GM23338 (cell line): ENCODE results near the gene WSB2. TPM values are rescaled to one million over a fixed set of nuclear protein-coding genes. Genes with fewer than 3 reads are reported as not detected.

Experiments
- ATAC-seq: fragments of 200-7000 bp; cut with Tn5 transposase; 3 replicates; pipeline ENCODE4 v1.9.1; 2020
- DNase-seq: peaks from one replicate; pipeline ENCODE4 v3.0.0-alpha.2; 2015; ENCODE audit warnings: low spot score
- H2AFZ ChIP-seq: fragments of 200-600 bp; sonication (generic); 2 replicates; pipeline ENCODE4 v1.8.0; 2016; ENCODE audit warnings: antibody characterized with exemption, mild to moderate bottlenecking, moderate library complexity
- H3F3A ChIP-seq: fragments of 200-600 bp; sonication (generic); replicated peaks from 2 replicates; pipeline ENCODE4 v1.8.0; 2017; ENCODE audit warnings: antibody characterized with exemption, mixed run types, low read depth
- H3K27ac ChIP-seq: fragments of 200-600 bp; sonication (generic); 2 replicates; pipeline ENCODE4 v1.6.1; 2016; ENCODE audit warnings: low read depth
- H3K27me3 ChIP-seq: fragments of 200-600 bp; sonication (generic); 2 replicates; pipeline ENCODE4 v1.8.0; 2016; ENCODE audit warnings: mild to moderate bottlenecking, mixed run types, moderate library complexity; ENCODE audit not compliant: insufficient read depth
- H3K36me3 ChIP-seq: fragments of 200-600 bp; sonication (generic); 2 replicates; pipeline ENCODE4 v1.8.0; 2016; ENCODE audit warnings: mild to moderate bottlenecking; ENCODE audit not compliant: insufficient read depth
- H3K4me1 ChIP-seq: fragments of 200-600 bp; sonication (generic); 2 replicates; pipeline ENCODE4 v1.8.0; 2016; ENCODE audit warnings: mild to moderate bottlenecking, moderate library complexity; ENCODE audit not compliant: insufficient read depth
- H3K4me2 ChIP-seq: fragments of 200-600 bp; sonication (generic); 2 replicates; pipeline ENCODE4 v1.7.1; 2017; ENCODE audit warnings: mixed run types
- H3K4me3 ChIP-seq: fragments of 200-600 bp; sonication (generic); 2 replicates; pipeline ENCODE4 v1.6.1; 2016; ENCODE audit warnings: mixed run types
- H3K79me2 ChIP-seq: fragments of 200-600 bp; sonication (generic); replicated peaks from 2 replicates; pipeline ENCODE4 v1.8.0; 2017; ENCODE audit warnings: mild to moderate bottlenecking; ENCODE audit not compliant: insufficient read depth
- H3K9me2 ChIP-seq: fragments of 200-600 bp; sonication (generic); 2 replicates; pipeline ENCODE4 v1.8.0; 2017; ENCODE audit not compliant: insufficient read depth
- H4K20me1 ChIP-seq: fragments of 200-600 bp; sonication (generic); replicated peaks from 2 replicates; pipeline ENCODE4 v1.8.0; 2017; ENCODE audit warnings: mild to moderate bottlenecking; ENCODE audit not compliant: insufficient read depth
- H3K27ac Mint-ChIP-seq: 2 replicates; pipeline ENCODE4 v1.8.0; 2020; ENCODE audit warnings: inconsistent platforms, mild to moderate bottlenecking, moderate library complexity, mixed read lengths
- H3K27me3 Mint-ChIP-seq: 3 replicates; pipeline ENCODE4 v1.8.0; 2022; ENCODE audit warnings: low read depth, mild to moderate bottlenecking, moderate library complexity, mixed read lengths, inconsistent platforms; ENCODE audit not compliant: insufficient read depth, poor library complexity
- H3K36me3 Mint-ChIP-seq: 3 replicates; pipeline ENCODE4 v1.8.0; 2021; ENCODE audit warnings: low read depth, mild to moderate bottlenecking, inconsistent platforms, moderate library complexity, mixed read lengths
- H3K4me1 Mint-ChIP-seq: 3 replicates; pipeline ENCODE4 v1.8.0; 2020; ENCODE audit warnings: mild to moderate bottlenecking, inconsistent platforms, mixed read lengths
- H3K4me3 Mint-ChIP-seq: 3 replicates; pipeline ENCODE4 v1.8.0; 2021; ENCODE audit warnings: moderate library complexity, mild to moderate bottlenecking, inconsistent platforms, mixed read lengths
- H3K9me3 Mint-ChIP-seq: 3 replicates; pipeline ENCODE4 v1.8.0; 2020; ENCODE audit warnings: moderate library complexity, mild to moderate bottlenecking, inconsistent platforms, mixed read lengths
- ETS1 ChIP-seq: IDR thresholded peaks from 2 replicates; pipeline ENCODE4 v1.6.1; 2016; ENCODE audit warnings: antibody characterized with exemption
- EZH2phosphoT487 ChIP-seq: fragments of 200-600 bp; sonication (generic); IDR thresholded peaks from one replicate; pipeline ENCODE4 v1.8.1; 2018; ENCODE audit warnings: antibody characterized with exemption; ENCODE audit not compliant: unreplicated experiment
- JUNB ChIP-seq: IDR thresholded peaks from one replicate; pipeline ENCODE4 v1.6.1; 2016; ENCODE audit warnings: antibody characterized with exemption; ENCODE audit not compliant: unreplicated experiment
- NANOG ChIP-seq: IDR thresholded peaks from 2 replicates; pipeline ENCODE4 v1.6.1; 2016; ENCODE audit warnings: antibody characterized with exemption, borderline replicate concordance
- REST ChIP-seq: IDR thresholded peaks from one replicate; pipeline ENCODE4 v1.6.1; 2018; ENCODE audit warnings: antibody characterized with exemption; ENCODE audit not compliant: unreplicated experiment
- polyA plus RNA-seq: library from polyadenylated mRNA; unstranded; fragments of >200 nt; fragmentation: Nextera tagmentation; extraction: Ambion mirVana; gene quantifications from 2 replicates; pipeline ENCODE4 v1.2.1, GENCODE V29; 2016
- small RNA-seq: library from RNA; depleted of rRNA; stranded (forward); fragments of <200 nt; gene quantifications from one replicate; pipeline ENCODE3, GENCODE V24; 2014; ENCODE audit warnings: low replicate concordance
- total RNA-seq: library from RNA; depleted of rRNA; stranded (reverse); fragments of >200 nt; shearing (Covaris generic); gene quantifications from 2 replicates; pipeline ENCODE4 v1.2.3, GENCODE V29; 2014; rRNA removed

The WSB2 gene
- total and polyA plus RNA-seq, 2 experiments from 2014 or later: 36.6 to 60.8 TPM

- H3F3A ChIP-seq: no peaks in the 10 kb centered on the region
- Mint-ChIP-seq H3K27ac (no peak overlapping the region), H3K4me3 (no peak overlapping the region), H3K27me3 (no peaks in the 10 kb centered on the region), H3K9me3 (no peaks in the 10 kb centered on the region), H3K4me1 (peaks cover 4% of the 10 kb centered on the region; the same call in 2 of the 3 replicates), H3K36me3 (no peaks in the 10 kb centered on the region)
- no peak overlapping the region for H3K4me2 ChIP-seq
- H3K9me2 ChIP-seq: 0 out of 2 replicates have a peak, but pooled peaks cover 4% of the 10 kb centered on the region
- no peaks in the 10 kb centered on the region for H3K27me3 ChIP-seq
- ATAC-seq (no peak), DNase-seq (no peak)
- no peaks in the 10 kb centered on the region for H4K20me1 ChIP-seq
- no peaks in the 10 kb centered on the region for H3K4me1 ChIP-seq
- no peak overlapping the region for H3K27ac ChIP-seq
- no peaks in the 10 kb centered on the region for H3K79me2 ChIP-seq
- no peak overlapping the region; the same call in 1 of the 2 replicates for H2AFZ ChIP-seq
- H3K4me3 ChIP-seq: no peak overlapping the region
- no peaks in the 10 kb centered on the region for H3K36me3 ChIP-seq
- no peak for TF ChIP-seq NANOG
- no peak for TF ChIP-seq JUNB
- no peak for TF ChIP-seq ETS1
- TF ChIP-seq REST: no peak
- TF ChIP-seq EZH2phosphoT487: no peak
Observed at GRCh38 chr12:117985182-117985581, 75.8 kb downstream of the WSB2 start.

Small RNA genes within 50 kb of the gene (small RNA-seq; reads per million reads assigned to genes)
- gene AC131159.1: not detected

Other genes with a start within 250 kb of the WSB2 start
- 2.2 and 2.7 TPM in 2 replicates for gene KSR2, start 92.2 kb downstream of the WSB2 start, total RNA-seq
- 0.94 and 1.1 TPM in 2 replicates for gene KSR2, start 92.2 kb downstream of the WSB2 start, polyA plus RNA-seq
- 53.2 and 56.4 TPM in 2 replicates for gene RFC5, start 44.5 kb downstream of the WSB2 start, total RNA-seq
- gene RFC5, start 44.5 kb downstream of the WSB2 start, polyA plus RNA-seq: 35.0 and 35.1 TPM in 2 replicates
- gene VSIG10, start 42.8 kb upstream of the WSB2 start, total RNA-seq: 87.5 and 98.5 TPM in 2 replicates
- gene VSIG10, start 42.8 kb upstream of the WSB2 start, polyA plus RNA-seq: 48.1 and 52.1 TPM in 2 replicates
- gene PEBP1, start 74.9 kb upstream of the WSB2 start, total RNA-seq: 442 and 453 TPM in 2 replicates
- gene PEBP1, start 74.9 kb upstream of the WSB2 start, polyA plus RNA-seq: 819 and 844 TPM in 2 replicates